HCT116 (cell line): Measurements from ENCODE around the gene POLRMT. TPM values are rescaled to one million over a fixed set of nuclear protein-coding genes. Genes with fewer than 3 reads are reported as not detected.

Experiments used
- ATAC-seq: fragments of 200-7000 bp; cut with Tn5 transposase; 2 replicates; pipeline ENCODE4 v1.9.1; 2020; ENCODE audit warnings: mild to moderate bottlenecking, moderate library complexity
- BruUV-seq: library from RNA; stranded (reverse); fragments of 400-500 nt; replicated peaks from 2 replicates; lab custom pipeline; 2021; lab: Mats Ljungman, UMichigan
- CTCF ChIA-PET: fragments of 300-600 bp; sonication (Branson Sonifier 250); formaldehyde crosslinking; loops from one replicate; lab custom pipeline; 2021; ENCODE audit warnings: antibody characterized with exemption; lab: Charles Lee
- POLR2A ChIA-PET: fragments of 300-600, 350-600 bp; sonication (Branson Sonifier 250); formaldehyde crosslinking; loops from one replicate; lab custom pipeline; 2021; ENCODE audit warnings: antibody characterized with exemption; lab: Charles Lee
- RAD21 ChIA-PET, 2 experiments: fragments of 300-600 bp; sonication (Branson Sonifier 250); formaldehyde crosslinking; loops; one replicate each; lab custom pipeline; 2023; ENCODE audit warnings: low total read pairs in 2 of 2; ENCODE audit not compliant: uncharacterized antibody in 2 of 2, unreplicated experiment in 2 of 2, low non-redundant PET in 1 of 2; lab: Charles Lee
- DNase-seq: peaks from one replicate; pipeline ENCODE4 v3.0.0-alpha.2; 2010; ENCODE audit warnings: low read depth, low spot score
- H2AFZ ChIP-seq: fragments of 200-600 bp; shearing (Covaris generic), sonication (generic); 2 replicates; pipeline ENCODE4 v1.6.1; 2017; ENCODE audit warnings: low read depth, mixed run types, mixed read lengths, antibody characterized with exemption, low read length; ENCODE audit not compliant: poor library complexity, severe bottlenecking
- H3K27ac ChIP-seq: 2 replicates; pipeline ENCODE4 v1.5.1; 2012; ENCODE audit warnings: low read depth, low read length
- H3K27me3 ChIP-seq: fragments of 200-600 bp; sonication (generic); 2 replicates; pipeline ENCODE4 v1.6.1; 2016; ENCODE audit warnings: mixed run types, low read length, mixed read lengths; ENCODE audit not compliant: insufficient read depth
- H3K36me3 ChIP-seq, 2 experiments: fragments of 200-500 bp in 1 of 2; fragments of 200-600 bp in 1 of 2; sonication (Bioruptor generic) in 1 of 2; sonication (generic) in 1 of 2; 2 replicates each; pipeline versions ENCODE4 v1.5.1 to v1.6.1; 2014 to 2016; ENCODE audit warnings: low read length in 2 of 2, inconsistent platforms in 1 of 2, mixed read lengths in 1 of 2, mixed run types in 1 of 2; ENCODE audit not compliant: insufficient read depth in 2 of 2, control insufficient read depth in 1 of 2
- H3K4me1 ChIP-seq, 2 experiments: fragments of 200-600 bp in 1 of 2; sonication (generic) in 1 of 2; 2 replicates each; pipeline versions ENCODE4 v1.5.1 to v1.6.1; 2012 to 2017; ENCODE audit warnings: low read length in 2 of 2, inconsistent platforms in 1 of 2, mild to moderate bottlenecking in 1 of 2, mixed read lengths in 1 of 2, mixed run types in 1 of 2, moderate library complexity in 1 of 2; ENCODE audit not compliant: insufficient read depth in 2 of 2, control insufficient read depth in 1 of 2
- H3K4me2 ChIP-seq: fragments of 200-600 bp; sonication (generic); 2 replicates; pipeline ENCODE4 v1.6.1; 2017; ENCODE audit warnings: mixed run types, low read length, mixed read lengths
- H3K4me3 ChIP-seq, 2 experiments: fragments of 200-600 bp in 1 of 2; sonication (generic) in 1 of 2; replicated peaks in 1 of 2; 2 replicates each; pipeline ENCODE4 v1.5.1; 2011 to 2016; ENCODE audit warnings: low read length in 2 of 2, control low read depth in 1 of 2, low read depth in 1 of 2, mild to moderate bottlenecking in 1 of 2, mixed read lengths in 1 of 2, mixed run types in 1 of 2
- H3K79me2 ChIP-seq: fragments of 200-600 bp; sonication (generic); 2 replicates; pipeline ENCODE4 v1.6.1; 2017; ENCODE audit warnings: mild to moderate bottlenecking, mixed run types, low read length, moderate library complexity, mixed read lengths; ENCODE audit not compliant: insufficient read depth
- H3K9ac ChIP-seq: fragments of 200-600 bp; sonication (generic); 2 replicates; pipeline ENCODE4 v1.6.1; 2016; ENCODE audit warnings: low read length, mixed read lengths
- H3K9me2 ChIP-seq: fragments of 200-600 bp; sonication (generic), shearing (Covaris generic); 2 replicates; pipeline ENCODE4 v1.6.1; 2017; ENCODE audit warnings: mixed run types, mild to moderate bottlenecking, moderate library complexity; ENCODE audit not compliant: insufficient read depth
- H3K9me3 ChIP-seq, 2 experiments: fragments of 200-500 bp in 1 of 2; fragments of 200-600 bp in 1 of 2; sonication (Bioruptor generic) in 1 of 2; sonication (generic) in 1 of 2; 2 replicates each; pipeline ENCODE4 v1.6.1; 2014 to 2017; ENCODE audit warnings: low read length in 2 of 2, mixed read lengths in 2 of 2, inconsistent platforms in 1 of 2, low read depth in 1 of 2, mild to moderate bottlenecking in 1 of 2, mixed run types in 1 of 2, moderate library complexity in 1 of 2; ENCODE audit not compliant: control insufficient read depth in 1 of 2, insufficient read depth in 1 of 2
- H4K20me1 ChIP-seq: fragments of 200-600 bp; sonication (generic), shearing (Covaris generic); 2 replicates; pipeline ENCODE4 v1.6.1; 2017; ENCODE audit warnings: mixed run types, mild to moderate bottlenecking, moderate library complexity; ENCODE audit not compliant: insufficient read depth
- CEBPB ChIP-seq: IDR thresholded peaks from 2 replicates; pipeline ENCODE4 v1.6.1; 2012; ENCODE audit warnings: low read depth
- EGR1 ChIP-seq: IDR thresholded peaks from 2 replicates; pipeline ENCODE4 v1.6.1; 2012; ENCODE audit warnings: low read depth
- ELF1 ChIP-seq: IDR thresholded peaks from 2 replicates; pipeline ENCODE4 v1.6.1; 2012; ENCODE audit warnings: low read depth, borderline replicate concordance
- EZH2phosphoT487 ChIP-seq: fragments of 200-600 bp; IDR thresholded peaks from 2 replicates; pipeline ENCODE4 v1.6.1; 2018; ENCODE audit warnings: antibody characterized with exemption, borderline replicate concordance
- FOSL1 ChIP-seq: IDR thresholded peaks from 2 replicates; pipeline ENCODE4 v1.6.1; 2012; ENCODE audit warnings: low read depth
- JUND ChIP-seq: IDR thresholded peaks from 2 replicates; pipeline ENCODE4 v1.6.1; 2012
- RAD21 ChIP-seq: IDR thresholded peaks from 2 replicates; pipeline ENCODE4 v1.6.1; 2012; ENCODE audit warnings: low read depth, mild to moderate bottlenecking
- SP1 ChIP-seq: IDR thresholded peaks from 2 replicates; pipeline ENCODE4 v1.6.1; 2012; ENCODE audit warnings: low read depth
- TCF7L2 ChIP-seq: IDR thresholded peaks from 2 replicates; pipeline ENCODE4 v1.7.0; 2011; ENCODE audit warnings: borderline replicate concordance, inconsistent platforms; ENCODE audit not compliant: insufficient read depth, insufficient read length; ENCODE audit errors: extremely low read depth
- YY1 ChIP-seq: IDR thresholded peaks from 2 replicates; pipeline ENCODE4 v1.6.1; 2011; ENCODE audit warnings: low read length, low read depth, moderate library complexity, mild to moderate bottlenecking; ENCODE audit not compliant: insufficient replicate concordance; ENCODE audit errors: extremely low read depth
- ZNF274 ChIP-seq: fragments of 200-500 bp; sonication (Bioruptor generic); IDR thresholded peaks from 2 replicates; pipeline ENCODE4 v1.6.1; 2014; ENCODE audit warnings: mild to moderate bottlenecking, low read depth, low read length, inconsistent platforms
- intact Hi-C: fragments of 100-400 bp; cut with micrococcal nuclease; formaldehyde crosslinking; loops from 2 replicates; pipeline ENCODE4 v1.10.0; 2022
- total RNA-seq: library from RNA; stranded (reverse); gene quantifications from one replicate; pipeline ENCODE4 v1.2.1, GENCODE V29; 2021; ENCODE audit not compliant: unreplicated experiment
- TF ChIP-seq, protein P1 (sequence below): IDR thresholded peaks from 2 replicates; pipeline ENCODE4 v1.6.1; 2012
- TF ChIP-seq, protein P2 (sequence below): IDR thresholded peaks from 2 replicates; pipeline ENCODE4 v1.6.1; 2012; ENCODE audit warnings: low read depth
- TF ChIP-seq, protein P3 (sequence below), 3 experiments: fragments of 200-600 bp in 1 of 3; sonication (generic) in 1 of 3; IDR thresholded peaks in 2 of 3; conservative IDR thresholded peaks in 1 of 3; 2 replicates each; pipeline ENCODE4 v1.5.1; 2012 to 2017; ENCODE audit warnings: low read depth in 2 of 3, low read length in 2 of 3, antibody characterized with exemption in 1 of 3, borderline replicate concordance in 1 of 3, control low read depth in 1 of 3, mild to moderate bottlenecking in 1 of 3, mixed read lengths in 1 of 3, mixed run types in 1 of 3, moderate library complexity in 1 of 3; ENCODE audit not compliant: insufficient read depth in 1 of 3
- TF ChIP-seq, protein P4 (sequence below): IDR thresholded peaks from 2 replicates; pipeline ENCODE4 v1.6.1; 2011; ENCODE audit warnings: mild to moderate bottlenecking, low read length, moderate library complexity; ENCODE audit not compliant: insufficient replicate concordance; ENCODE audit errors: extremely low read depth

POLRMT gene
- total RNA-seq, 1 experiment from 2014 or later, result 138 TPM

GRCh38 chr19:645912-646778 lies 12.8 kb upstream of the POLRMT start (continued):
- TF ChIP-seq YY1 (no peak), CEBPB (no peak)
- TF ChIP-seq, protein P1, sequence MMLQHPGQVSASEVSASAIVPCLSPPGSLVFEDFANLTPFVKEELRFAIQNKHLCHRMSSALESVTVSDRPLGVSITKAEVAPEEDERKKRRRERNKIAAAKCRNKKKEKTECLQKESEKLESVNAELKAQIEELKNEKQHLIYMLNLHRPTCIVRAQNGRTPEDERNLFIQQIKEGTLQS, result no peak

- Histone ChIP-seq H3K4me1 (peaks cover 0 to 8% of the 10 kb centered on the region in 2 experiments; a peak in 1 of 4 replicates), H3K4me2 (no peak overlapping the region), H2AFZ (no peak overlapping the region), H3K36me3 (peaks cover 5 to 19% of the 10 kb centered on the region in 2 experiments; a peak in 3 of 4 replicates), H3K27me3 (no peaks in the 10 kb centered on the region), H3K4me3 (no peak overlapping the region), H3K27ac (no peak overlapping the region), H3K9ac (no peak overlapping the region), H3K9me2 (no peaks in the 10 kb centered on the region), H3K79me2 (peaks cover 3% of the 10 kb centered on the region; the same call in 1 of the 2 replicates), H3K9me3 (no peaks in the 10 kb centered on the region), H4K20me1 (no peaks in the 10 kb centered on the region)
- TF ChIP-seq EZH2phosphoT487 (no peak), RAD21 (no peak), SP1 (no peak), ZNF274 (no peak), EGR1 (no peak), ELF1 (no peak), TCF7L2 (no peak), FOSL1 (no peak), JUND (no peak)
- TF ChIP-seq, protein P2, sequence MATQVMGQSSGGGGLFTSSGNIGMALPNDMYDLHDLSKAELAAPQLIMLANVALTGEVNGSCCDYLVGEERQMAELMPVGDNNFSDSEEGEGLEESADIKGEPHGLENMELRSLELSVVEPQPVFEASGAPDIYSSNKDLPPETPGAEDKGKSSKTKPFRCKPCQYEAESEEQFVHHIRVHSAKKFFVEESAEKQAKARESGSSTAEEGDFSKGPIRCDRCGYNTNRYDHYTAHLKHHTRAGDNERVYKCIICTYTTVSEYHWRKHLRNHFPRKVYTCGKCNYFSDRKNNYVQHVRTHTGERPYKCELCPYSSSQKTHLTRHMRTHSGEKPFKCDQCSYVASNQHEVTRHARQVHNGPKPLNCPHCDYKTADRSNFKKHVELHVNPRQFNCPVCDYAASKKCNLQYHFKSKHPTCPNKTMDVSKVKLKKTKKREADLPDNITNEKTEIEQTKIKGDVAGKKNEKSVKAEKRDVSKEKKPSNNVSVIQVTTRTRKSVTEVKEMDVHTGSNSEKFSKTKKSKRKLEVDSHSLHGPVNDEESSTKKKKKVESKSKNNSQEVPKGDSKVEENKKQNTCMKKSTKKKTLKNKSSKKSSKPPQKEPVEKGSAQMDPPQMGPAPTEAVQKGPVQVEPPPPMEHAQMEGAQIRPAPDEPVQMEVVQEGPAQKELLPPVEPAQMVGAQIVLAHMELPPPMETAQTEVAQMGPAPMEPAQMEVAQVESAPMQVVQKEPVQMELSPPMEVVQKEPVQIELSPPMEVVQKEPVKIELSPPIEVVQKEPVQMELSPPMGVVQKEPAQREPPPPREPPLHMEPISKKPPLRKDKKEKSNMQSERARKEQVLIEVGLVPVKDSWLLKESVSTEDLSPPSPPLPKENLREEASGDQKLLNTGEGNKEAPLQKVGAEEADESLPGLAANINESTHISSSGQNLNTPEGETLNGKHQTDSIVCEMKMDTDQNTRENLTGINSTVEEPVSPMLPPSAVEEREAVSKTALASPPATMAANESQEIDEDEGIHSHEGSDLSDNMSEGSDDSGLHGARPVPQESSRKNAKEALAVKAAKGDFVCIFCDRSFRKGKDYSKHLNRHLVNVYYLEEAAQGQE, result no peak
- TF ChIP-seq, protein P3, sequence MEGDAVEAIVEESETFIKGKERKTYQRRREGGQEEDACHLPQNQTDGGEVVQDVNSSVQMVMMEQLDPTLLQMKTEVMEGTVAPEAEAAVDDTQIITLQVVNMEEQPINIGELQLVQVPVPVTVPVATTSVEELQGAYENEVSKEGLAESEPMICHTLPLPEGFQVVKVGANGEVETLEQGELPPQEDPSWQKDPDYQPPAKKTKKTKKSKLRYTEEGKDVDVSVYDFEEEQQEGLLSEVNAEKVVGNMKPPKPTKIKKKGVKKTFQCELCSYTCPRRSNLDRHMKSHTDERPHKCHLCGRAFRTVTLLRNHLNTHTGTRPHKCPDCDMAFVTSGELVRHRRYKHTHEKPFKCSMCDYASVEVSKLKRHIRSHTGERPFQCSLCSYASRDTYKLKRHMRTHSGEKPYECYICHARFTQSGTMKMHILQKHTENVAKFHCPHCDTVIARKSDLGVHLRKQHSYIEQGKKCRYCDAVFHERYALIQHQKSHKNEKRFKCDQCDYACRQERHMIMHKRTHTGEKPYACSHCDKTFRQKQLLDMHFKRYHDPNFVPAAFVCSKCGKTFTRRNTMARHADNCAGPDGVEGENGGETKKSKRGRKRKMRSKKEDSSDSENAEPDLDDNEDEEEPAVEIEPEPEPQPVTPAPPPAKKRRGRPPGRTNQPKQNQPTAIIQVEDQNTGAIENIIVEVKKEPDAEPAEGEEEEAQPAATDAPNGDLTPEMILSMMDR (IDR thresholded peaks at IDR 0.05 in 2 of 3, conservative IDR thresholded peaks at IDR 0.05 in 1 of 3; ENCODE audit: borderline replicate concordance in 1 of 3, insufficient read depth in 1 of 3, low read depth in 2 of 3, low read length in 2 of 3), result no peak
- TF ChIP-seq, protein P4, sequence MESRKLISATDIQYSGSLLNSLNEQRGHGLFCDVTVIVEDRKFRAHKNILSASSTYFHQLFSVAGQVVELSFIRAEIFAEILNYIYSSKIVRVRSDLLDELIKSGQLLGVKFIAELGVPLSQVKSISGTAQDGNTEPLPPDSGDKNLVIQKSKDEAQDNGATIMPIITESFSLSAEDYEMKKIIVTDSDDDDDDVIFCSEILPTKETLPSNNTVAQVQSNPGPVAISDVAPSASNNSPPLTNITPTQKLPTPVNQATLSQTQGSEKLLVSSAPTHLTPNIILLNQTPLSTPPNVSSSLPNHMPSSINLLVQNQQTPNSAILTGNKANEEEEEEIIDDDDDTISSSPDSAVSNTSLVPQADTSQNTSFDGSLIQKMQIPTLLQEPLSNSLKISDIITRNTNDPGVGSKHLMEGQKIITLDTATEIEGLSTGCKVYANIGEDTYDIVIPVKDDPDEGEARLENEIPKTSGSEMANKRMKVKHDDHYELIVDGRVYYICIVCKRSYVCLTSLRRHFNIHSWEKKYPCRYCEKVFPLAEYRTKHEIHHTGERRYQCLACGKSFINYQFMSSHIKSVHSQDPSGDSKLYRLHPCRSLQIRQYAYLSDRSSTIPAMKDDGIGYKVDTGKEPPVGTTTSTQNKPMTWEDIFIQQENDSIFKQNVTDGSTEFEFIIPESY, result no peak
- DNase-seq, result no peak
- no TSS peak for BruUV-seq
- POLR2A ChIA-PET, result no interaction called here
- intact Hi-C loops, result no loop called here
- ATAC-seq, result no peak
- CTCF ChIA-PET, result no interaction called here
- RAD21 ChIA-PET, result no interaction called here
These were observed 11.5 kb upstream of the POLRMT start for GRCh38 chr19:644789-645188.
